ENCODE measurements around the gene SH3RF1.

DNA sequence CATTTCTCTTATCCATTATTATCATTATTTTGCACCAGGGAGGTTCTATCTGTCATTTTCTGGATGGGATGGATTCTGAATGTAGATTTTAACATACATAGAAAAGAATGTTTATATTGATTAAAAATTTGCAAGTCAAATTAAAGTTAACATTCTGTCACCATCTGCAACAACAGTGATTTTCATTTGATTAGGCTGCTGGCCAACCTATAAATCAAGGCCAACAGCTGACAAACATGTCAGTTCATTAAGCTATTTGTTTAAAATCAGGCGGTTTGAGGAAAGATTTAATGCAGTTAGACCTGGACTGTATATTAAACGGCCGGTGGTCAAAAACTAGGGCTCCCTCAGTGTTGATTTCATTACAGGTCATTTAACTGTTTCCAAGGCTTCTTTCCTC is 151.2 kb downstream of the SH3RF1 start:
- TF ChIP-seq, protein P1, sequence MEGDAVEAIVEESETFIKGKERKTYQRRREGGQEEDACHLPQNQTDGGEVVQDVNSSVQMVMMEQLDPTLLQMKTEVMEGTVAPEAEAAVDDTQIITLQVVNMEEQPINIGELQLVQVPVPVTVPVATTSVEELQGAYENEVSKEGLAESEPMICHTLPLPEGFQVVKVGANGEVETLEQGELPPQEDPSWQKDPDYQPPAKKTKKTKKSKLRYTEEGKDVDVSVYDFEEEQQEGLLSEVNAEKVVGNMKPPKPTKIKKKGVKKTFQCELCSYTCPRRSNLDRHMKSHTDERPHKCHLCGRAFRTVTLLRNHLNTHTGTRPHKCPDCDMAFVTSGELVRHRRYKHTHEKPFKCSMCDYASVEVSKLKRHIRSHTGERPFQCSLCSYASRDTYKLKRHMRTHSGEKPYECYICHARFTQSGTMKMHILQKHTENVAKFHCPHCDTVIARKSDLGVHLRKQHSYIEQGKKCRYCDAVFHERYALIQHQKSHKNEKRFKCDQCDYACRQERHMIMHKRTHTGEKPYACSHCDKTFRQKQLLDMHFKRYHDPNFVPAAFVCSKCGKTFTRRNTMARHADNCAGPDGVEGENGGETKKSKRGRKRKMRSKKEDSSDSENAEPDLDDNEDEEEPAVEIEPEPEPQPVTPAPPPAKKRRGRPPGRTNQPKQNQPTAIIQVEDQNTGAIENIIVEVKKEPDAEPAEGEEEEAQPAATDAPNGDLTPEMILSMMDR (IDR thresholded peaks at IDR 0.05): no peak
- no peak for TF ChIP-seq POLR2A (IDR thresholded peaks at IDR 0.05)

All from body of pancreas (tissue), 4 donors.